Stimulated activated naive CD4-positive, alpha-beta T cell treated with Interleukin-2 at 50 U/mL for 16 hours (primary cell): ENCODE data around the gene GABBR2.

ENCODE experiments used
- DNase-seq: peaks from one replicate; lab custom pipeline; 2025; lab: John Stamatoyannopoulos, UW

GABBR2 gene

DNA sequence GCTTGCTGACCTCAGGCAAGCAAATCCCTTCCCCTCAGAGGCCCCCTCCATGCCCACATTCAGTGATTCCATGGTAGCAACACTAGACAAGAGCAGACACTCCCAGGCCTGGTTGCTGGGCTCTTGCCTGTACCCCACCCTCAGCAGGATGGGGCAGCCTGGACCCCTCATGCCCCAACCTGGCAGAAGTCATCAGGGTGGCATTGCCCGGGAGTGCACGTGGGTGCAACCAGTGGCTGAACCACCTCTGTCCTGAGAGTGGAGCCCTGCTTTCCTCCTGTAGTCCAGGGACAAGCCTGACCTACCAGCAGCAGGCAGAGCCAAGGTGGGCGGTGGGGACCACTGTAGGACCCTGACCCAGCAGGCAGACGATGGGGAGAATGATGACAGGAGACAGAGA lies 387.5 kb downstream of the GABBR2 start:
- DNase-seq = no peak

DNA sequence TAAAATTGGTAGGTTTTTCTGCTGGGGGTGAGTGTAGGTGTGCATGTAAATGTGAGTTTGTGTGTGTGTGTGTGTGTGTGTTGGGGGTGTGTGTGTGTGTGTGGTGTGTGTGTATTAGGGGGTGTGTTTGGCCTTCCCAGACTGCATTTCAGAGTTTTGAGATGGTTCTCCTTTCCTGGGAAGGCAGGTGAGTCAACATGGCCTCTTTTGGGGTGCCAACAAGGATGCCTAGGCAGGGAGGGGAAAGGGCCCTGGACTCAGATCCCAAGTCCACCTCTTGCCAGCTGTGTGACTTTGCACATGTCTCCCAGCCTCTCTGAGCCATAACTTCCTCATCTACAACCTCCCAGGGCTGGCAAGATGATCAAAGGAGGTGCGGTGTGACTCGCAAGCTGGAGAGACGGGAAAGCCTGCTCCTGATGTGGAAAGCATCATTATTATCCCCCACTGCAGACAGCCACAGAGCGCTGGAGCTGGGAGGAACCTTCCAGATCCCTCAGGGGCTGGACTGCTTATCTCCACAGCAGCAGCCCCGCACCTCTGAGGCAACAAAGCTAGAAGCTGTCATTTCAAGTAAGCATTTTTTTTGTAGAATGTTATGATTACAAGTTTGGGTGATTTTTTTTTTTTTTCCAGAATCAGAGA lies 389.8 kb downstream of the GABBR2 start:
- no peak for DNase-seq

DNA sequence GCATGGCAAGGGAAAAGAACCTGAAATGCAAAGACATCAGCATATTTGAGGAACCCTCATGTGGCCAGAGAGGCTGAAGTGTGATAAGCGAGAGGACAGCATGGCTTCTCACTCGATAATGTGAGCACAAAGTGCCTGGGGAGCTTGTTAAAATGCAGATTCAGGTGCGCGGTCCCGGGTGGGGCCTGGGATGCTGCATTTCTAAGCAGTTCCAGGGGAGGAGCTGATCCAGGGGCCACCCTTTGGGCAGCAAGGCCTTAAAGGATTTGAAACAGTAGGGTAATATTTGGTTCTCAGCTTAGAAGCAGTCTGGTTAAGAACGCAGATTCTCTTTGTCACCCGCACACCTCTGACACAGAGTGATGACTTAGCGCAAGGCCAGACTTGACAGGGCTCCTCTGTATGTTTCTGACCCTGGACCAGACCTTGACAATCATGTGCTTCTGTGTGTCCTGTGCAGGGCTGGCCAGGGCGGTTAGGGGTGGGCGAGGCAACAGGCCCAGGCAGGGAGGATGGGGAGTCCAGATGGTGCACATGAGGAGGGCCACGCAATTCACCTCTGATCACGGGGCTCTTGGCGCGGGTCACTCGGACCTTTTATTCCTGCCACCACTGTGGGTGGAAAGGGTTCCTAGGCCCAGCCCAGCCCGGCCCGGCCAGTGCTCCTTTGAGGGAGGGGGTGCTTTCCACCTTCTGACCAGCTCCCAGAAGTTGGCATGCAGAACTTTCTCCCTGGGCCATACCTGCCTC lies 390.5 kb downstream of the GABBR2 start:
- no peak for DNase-seq

DNA sequence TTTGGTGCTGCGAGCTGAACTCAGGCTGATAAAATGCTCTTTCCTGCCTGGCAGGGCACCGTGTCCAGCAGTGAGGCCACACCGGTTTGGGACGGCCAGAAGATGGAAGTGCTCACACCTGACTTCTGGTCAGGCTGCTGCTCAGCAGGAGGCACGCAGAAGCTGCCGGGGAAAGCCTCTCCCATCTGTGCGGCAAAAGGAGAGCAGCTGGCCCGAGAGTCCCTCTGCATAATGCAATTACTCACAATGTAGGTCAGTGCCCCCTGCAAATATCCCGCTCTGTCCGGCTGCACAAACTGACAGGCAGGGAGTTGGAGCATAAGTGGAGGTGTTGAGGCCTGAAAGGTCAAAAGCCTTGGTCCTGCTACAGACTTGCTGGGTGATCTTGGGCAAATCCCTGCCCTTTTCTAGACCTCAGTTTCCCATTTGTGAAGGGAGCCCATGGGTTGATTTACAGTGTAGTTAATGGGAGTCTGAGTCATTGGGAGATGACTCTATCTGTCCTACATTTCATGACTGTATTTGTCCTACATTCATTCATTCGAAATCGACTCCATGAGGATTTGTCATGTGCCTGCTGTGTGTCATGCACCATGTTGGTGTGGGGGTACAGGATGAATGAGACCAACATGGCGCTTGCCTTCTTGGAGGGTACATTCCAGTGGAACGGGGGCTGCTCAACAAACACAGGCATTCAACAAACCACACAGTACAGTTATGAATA lies 391.4 kb downstream of the GABBR2 start:
- no peak for DNase-seq

DNA sequence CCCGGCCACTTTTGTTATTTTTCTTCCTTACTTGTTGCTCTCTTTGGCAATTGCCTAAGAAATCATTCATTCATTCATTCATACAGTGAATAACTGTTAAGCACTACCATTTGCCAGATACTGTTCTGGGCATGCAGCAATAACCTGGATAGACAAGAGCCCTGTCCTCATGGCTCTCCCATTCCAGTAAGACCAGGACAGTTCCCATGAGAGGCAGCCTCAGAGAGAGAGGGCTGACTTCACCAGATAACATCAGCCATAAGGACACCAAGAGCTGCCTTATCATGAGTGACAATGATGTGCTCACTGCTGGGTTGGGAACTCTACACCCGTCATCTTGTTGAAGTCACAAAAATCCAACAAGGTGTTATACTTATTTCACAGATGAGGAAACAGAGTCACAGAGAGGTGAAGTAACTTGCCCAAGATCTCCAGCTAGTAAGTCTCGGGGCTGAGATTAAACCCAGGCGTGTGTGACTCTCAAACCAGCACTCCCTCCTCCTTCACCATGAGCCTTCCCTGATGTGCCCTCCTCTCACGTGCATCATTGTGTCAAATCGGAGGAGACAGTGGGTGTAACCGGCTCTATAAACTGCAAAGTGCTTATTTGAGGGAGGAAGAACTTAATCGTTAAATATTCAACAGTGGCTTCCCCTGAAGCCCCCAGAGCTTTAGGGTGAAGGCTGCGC lies 392.1 kb downstream of the GABBR2 start:
- DNase-seq = no peak

DNA sequence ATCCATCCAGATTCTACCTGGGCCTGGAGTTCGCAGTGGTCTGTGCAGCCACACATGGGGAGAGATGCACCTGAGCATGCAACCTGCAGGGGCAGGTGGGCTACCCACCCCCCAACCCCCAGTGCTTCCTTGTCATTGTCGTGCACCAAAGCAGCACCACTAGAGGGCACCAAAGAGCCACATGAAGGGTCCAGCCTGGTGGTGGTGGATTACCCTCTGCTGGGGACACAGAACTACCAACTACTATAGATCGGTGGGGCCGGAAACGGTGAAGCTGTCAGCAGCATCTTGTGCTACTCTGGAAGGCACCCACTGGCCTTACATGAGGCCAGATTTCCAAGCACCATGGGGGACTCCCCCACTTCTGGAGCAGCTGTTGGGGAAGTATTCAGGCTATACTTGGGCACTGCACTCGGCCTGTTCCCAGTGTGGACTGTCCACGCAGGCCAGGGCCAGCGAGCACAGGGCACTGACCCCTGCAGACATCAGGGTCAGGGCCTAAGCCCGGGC lies 393.1 kb downstream of the GABBR2 start:
- DNase-seq = peak; percentile 56

DNA sequence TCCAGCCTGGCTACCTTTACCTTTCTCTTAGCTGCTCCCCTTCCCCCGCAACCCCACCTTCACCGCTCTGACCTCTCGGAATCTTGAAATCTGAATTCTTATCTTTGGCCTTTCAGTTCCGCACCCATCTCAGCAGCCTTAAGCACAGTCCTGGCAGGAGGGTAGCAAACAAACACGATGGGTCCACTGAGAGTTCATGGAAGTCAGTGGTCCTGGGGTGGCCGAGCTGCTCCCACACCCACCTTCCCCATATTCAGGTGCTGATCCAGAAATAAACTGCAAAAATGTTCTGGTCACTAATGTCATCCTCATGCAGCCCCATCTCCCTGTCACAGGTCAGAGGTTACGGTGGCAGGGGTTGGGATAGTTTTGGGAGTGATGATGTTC lies 393.7 kb downstream of the GABBR2 start:
- DNase-seq = no peak

DNA sequence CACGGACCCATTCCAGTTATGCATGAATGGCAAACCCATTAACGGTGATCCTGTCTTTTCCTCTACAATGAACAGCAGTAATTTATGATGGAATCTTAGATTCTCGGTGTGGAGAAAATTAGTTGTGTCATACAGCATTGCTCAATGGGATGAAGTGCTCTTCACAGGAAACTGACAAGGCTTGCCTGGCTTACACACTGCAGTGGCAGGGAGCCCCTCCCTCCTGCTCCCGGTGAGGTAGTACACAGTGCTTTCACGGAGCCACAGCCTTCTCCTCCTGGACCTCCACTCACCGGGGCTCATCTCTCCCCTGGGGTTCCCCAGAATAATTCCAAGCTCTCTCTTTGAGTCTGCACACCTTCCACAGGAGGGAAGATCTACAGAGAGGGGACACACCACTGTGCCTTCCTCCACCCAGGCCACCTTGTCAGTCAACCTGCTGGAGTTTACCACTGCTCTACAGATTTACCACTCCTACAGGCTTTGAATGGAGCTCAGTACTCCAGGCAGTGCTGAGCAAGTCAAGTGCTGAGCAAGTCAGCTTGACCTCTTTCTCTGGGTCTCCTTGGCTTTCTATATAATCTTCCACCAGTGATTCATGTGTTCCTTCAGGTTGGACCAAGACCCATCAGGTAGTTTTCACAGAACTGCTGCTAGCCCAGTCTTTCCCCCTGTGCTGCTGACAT lies 394.2 kb downstream of the GABBR2 start:
- DNase-seq = no peak

DNA sequence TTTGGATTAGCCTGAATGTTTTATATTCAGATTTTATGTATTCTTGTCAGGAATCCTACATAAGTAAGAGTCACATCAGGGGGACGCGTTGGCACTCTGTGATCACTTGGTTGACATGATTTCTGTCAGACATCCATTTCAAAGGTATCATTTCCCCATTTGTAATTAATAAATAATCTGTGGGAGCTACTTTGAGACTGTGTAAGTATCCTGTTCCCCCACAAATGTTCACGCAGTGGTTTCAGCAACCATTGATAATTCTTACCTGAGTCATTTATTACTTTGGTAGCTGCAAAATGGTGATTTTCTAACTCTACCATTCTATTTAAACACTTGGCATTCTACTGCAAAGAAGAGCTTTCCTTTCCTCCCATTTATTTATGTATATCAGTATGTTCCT lies 396.4 kb downstream of the GABBR2 start:
- DNase-seq = no peak

DNA sequence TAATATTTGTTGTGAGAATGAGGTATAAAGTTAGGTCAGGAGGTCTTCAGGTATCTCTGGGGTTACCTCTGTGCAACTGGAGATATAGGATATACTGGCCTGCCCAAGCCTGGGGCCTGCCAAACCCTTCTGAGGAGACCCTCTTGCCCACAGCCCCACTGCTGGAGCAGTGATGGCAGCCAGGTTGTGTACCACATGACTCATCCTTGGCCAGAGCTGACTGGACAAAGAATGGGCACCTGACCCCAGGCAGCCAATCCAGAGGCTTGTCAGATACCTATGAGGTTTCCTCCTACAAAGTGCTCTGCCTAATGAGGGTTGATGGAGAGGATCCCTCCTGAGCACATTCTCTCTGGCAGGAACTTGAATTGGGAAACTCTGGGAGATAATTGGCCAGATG lies 397.2 kb downstream of the GABBR2 start:
- DNase-seq = no peak

DNA sequence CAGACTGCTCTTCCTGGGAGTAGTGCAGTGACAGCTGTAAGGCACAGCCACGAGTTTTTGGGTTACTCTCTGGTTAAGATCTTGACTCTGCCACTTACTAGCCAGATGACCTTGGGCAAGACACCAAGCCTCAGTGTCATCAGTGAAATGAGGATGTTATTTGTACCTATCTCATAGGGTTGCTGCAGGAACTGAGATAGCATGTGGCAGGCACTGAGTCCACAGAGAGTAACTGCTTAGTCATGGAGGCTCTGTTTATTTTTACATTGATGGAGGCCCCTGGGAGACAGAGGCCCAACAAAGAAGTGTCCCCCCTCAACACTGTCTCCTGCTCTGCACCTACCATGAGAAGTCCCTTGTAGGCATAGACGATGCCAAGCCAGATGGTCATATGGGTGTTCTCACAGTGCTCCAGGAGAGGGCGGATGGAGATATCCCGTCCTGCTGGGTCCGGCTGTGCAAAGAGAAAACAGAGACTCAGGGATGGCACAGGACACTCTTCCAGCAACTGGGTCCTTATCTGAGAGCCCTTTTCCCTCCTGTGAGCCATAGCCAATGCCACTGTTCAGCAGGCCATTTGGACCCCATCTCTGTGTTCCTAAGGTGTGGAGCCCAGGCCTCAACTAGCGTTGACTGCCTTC lies 397.9 kb downstream of the GABBR2 start:
- no peak for DNase-seq

DNA sequence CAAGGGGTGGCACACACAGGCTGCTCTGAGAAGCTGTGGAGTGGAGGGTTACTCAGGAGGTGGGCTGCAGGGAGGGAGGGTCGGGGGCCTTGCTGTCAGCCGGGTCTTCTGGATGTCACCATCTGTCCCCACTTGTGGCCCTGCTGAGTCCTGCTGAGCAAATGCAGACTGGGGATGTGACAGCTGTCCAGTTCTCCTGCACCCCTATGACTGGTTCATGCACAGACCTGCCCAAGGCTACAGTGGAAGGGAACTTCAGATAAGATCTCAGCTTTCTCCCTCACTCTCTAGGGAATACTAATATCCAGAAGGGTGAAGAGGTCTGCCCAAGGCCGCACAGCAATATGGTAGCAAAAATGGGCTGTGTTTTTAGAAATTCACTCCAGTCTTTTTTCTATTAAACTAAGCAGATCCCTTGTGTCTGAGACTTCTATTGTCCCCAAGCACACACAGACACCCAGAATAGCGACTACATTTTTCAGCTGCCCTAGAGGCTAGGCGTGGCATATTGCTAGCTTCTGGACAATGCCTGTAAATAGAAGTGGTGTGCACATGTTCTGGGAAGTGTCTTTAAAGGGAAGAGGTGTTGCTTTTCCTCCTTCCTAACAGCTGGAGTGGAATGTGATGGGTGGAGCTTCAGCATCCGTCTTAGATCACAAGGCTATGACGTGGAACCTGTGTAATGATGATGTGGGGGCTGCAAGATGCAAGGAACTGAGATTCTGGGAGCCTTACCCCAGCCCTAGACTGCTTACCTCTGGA lies 402.2 kb downstream of the GABBR2 start:
- no peak for DNase-seq

DNA sequence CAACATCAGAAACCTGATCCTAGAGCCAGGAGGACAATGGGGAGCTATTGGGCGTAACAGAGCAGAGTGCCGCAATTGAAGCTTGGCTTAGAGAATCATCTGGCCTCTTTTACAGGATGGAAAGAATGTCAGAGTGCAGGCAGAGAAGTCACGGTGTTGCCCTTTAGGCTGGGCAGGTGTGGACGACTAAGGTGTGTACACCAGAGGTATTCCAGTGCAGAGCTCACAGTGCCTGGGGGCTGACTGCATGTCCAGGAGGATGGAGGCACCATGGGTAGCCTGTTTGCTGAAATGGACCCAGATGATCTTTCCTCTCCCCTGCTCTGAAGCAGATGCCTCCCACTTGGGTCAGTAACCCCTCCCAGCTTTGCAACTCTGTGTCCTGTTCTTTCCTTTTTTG lies 404.4 kb downstream of the GABBR2 start:
- DNase-seq = no peak

DNA sequence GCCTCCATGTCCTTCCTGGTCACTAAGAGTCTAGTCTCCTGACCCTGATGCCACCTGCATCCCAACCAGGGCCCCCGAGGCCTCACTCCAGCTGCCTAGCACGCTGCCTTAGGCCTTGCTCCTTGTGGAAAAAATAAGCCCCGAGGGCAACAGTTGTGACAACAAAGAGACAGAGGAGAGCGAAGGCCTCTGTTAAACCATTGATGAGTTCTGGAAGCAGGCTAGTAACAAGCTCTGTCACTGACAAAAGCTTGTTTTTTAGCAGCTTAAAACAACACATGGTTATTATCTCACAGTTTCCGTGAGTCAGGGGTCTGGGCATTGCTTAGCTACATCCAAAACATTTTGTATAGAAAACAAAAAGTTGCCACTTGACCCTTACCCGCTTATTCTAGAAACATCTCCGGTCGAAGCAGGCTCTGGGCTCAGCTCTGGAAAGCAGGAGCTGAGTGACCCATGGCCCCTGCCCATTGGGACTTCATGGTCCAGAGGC lies 405.1 kb downstream of the GABBR2 start:
- DNase-seq = no peak

DNA sequence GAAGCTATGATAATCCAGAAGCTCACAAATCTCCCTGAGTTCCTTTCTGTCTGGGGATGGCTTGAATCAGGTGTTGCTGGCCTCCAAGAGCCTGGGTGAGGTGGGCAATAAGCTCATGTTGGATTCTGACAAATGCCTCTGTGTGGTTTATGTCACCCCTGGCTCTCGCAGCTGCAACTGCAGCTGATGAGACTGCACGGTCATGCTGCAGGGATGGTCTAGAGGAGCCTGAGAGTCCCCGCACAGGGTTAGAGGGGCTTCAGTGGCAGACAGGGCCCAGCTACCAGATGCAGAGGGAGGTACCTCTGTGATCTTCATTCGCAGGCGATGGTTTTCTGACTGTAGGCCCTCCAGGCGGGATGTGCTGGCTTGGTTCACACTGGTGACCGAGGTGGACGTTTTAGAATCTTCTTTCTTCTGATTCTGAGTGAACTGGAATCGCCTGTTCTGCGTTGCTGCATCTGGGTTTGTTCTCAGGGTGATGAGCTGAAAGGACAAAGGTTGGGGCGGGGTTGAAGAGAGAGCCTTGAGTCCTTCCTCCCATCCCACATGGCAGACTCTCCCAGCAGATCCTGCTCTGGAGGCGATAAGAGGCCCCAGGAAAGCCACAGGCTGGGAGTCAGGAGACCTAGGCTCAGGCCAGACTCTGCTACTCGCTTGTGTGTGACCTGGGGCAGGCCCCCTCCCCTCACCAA lies 405.6 kb downstream of the GABBR2 start:
- DNase-seq = no peak

DNA sequence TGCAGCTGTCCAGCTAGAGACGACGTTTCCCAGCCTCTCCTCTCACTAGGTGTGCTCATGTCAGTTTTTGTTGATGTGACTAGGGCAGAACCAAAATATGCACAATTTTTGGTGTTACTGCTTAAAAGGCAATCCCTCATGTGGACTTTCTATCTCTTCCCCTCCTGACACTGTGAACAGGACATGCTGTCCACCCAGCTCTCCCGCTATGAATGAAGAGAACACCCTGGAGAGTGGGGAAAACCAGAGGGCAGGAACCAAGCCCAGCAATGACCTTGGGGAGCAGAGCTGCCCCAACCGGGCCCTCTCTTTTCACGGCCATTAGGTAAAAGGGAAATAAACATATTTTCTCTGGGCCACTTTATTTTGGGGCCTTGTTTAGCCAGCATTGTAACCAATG lies 406.6 kb downstream of the GABBR2 start:
- no peak for DNase-seq

DNA sequence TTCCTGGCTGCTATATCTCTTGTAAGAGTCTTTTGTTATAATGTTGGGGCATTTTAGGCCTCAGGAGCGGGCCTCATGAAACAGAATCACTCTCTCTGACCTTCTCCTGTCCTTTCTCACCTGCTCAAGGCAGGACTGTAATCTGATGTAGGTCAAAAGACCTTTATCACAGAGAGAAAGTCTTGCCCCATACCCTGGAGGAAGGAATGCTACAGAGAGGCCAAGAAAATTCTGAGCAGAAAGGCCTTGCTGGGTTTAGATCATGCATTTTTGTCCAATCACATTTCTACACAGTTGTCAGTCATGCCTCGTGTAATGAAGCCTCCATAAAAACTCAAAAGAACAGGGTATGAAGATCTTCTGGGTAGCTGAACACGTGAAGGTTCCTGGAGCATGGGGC lies 408.1 kb downstream of the GABBR2 start:
- no peak for DNase-seq

DNA sequence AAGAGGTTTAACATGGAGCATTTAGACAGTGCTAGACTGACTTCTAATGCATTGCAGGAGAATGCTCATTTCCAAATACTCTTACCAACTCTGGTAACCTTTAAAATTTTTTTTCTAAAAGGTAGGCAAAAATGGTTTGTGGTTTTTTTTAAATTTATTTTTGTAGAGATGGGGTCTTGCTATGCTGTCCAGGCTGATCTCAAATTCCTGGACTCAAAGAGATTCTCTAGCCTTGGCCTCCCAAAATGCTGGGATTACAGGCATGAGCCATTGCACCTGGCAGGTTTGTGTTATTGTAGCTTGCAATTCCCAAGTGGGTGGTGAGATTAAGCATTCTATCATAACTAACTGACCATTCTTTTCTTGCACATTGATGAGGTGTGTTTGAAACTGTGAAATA lies 410.3 kb downstream of the GABBR2 start:
- no peak for DNase-seq

DNA sequence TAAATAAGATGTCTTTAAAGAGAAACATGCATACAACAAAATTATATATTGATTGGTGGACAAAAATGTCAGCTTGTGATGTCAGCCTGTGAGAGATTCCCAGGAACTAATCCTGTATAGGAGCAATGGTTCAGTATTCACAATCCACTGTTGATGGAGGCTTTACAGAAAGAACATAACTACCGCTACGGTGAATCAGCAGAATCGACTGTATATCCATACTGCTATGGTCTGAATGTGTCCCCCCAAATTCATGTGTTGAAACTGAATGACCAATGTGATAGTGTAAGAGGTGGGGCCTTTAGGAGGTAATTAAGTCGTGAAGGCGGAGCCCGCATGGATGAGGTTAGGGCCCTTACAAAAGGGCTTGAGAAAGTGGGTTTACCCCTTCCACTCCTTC lies 412.9 kb downstream of the GABBR2 start:
- DNase-seq = no peak

DNA sequence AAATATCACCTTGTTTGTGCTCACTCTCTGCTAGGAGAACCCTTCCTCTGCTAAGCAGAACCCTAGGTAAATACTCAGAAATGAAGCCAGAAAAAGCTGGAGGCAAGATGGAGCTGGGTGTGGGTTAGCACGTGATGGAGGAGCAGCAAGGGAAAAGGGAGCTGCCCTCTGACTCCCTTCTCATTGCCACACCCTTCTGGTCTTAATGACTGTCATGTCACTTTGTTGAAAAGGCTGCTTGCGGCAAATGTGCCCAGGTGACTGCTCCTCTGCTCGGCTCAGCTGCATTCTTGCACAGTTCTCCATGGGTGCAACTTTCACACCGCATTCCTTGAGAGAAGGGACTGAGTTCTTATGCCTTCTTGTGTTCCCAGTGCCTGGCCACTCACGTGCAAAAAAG lies 416.9 kb downstream of the GABBR2 start:
- DNase-seq = no peak
